Measurements from ENCODE around the gene CCDC88A.

- TF ChIP-seq CTCF (IDR thresholded peaks at IDR 0.05; ENCODE audit: poor library complexity): no peak
- TF ChIP-seq EZH2phosphoT487 (IDR thresholded peaks at IDR 0.05; ENCODE audit: low read depth, severe bottlenecking, unreplicated experiment): no peak
These were observed 984 bp downstream of the CCDC88A start for GRCh38 chr2:55418512-55419232.

All from hepatocyte (in vitro differentiated cells).